Keratinocyte (primary cell): ENCODE measurements around the gene BORCS6. TPM values are rescaled to one million over a fixed set of nuclear protein-coding genes. Genes with fewer than 3 reads are reported as not detected.

Experiments used
- DNase-seq: peaks from one replicate; pipeline ENCODE4 v3.0.0-alpha.2; 2011; ENCODE audit warnings: low read depth, missing footprints, low spot score
- FAIRE-seq: peaks from 2 replicates; lab custom pipeline; 2011; peaks lifted over from hg19 to GRCh38; lab: Jason Lieb, UNC
- H2AFZ ChIP-seq: 2 replicates; pipeline ENCODE4 v1.6.0; 2012; ENCODE audit warnings: low read length, control low read depth, inconsistent platforms; ENCODE audit not compliant: control insufficient read depth
- H3K27ac ChIP-seq: 2 replicates; pipeline ENCODE4 v1.5.1; 2011; ENCODE audit warnings: low read length; ENCODE audit not compliant: control insufficient read depth, insufficient read depth
- H3K27me3 ChIP-seq: 3 replicates; pipeline ENCODE4 v1.6.0; 2011; ENCODE audit warnings: low read length; ENCODE audit not compliant: control insufficient read depth, insufficient read depth; ENCODE audit errors: extremely low read depth
- H3K36me3 ChIP-seq, 2 experiments: 2 replicates in 1 of 2; 3 replicates in 1 of 2; pipeline ENCODE4 v1.5.1; 2011; ENCODE audit warnings: low read length in 2 of 2, mild to moderate bottlenecking in 1 of 2; ENCODE audit not compliant: control insufficient read depth in 2 of 2, insufficient read depth in 2 of 2; ENCODE audit errors: extremely low read depth in 1 of 2
- H3K4me1 ChIP-seq: 3 replicates; pipeline ENCODE4 v1.5.1; 2011; ENCODE audit warnings: low read length; ENCODE audit not compliant: control insufficient read depth, insufficient read depth; ENCODE audit errors: extremely low read depth
- H3K4me2 ChIP-seq: 3 replicates; pipeline ENCODE4 v1.6.0; 2011; ENCODE audit warnings: low read depth, low read length; ENCODE audit not compliant: control insufficient read depth, insufficient read depth; ENCODE audit errors: extremely low read depth
- H3K4me3 ChIP-seq, 3 experiments: fragments of 200-600 bp in 1 of 3; sonication (generic) in 1 of 3; 2 replicates in 2 of 3; 3 replicates in 1 of 3; pipeline ENCODE4 v1.5.1; 2011 to 2016; ENCODE audit warnings: low read length in 3 of 3, mild to moderate bottlenecking in 3 of 3, control low read depth in 2 of 3, inconsistent platforms in 1 of 3, low read depth in 1 of 3, mixed read lengths in 1 of 3, mixed run types in 1 of 3, moderate library complexity in 1 of 3; ENCODE audit not compliant: control insufficient read depth in 2 of 3, insufficient read depth in 2 of 3; ENCODE audit errors: extremely low read depth in 1 of 3
- H3K79me2 ChIP-seq: 2 replicates; pipeline ENCODE4 v1.6.0; 2012; ENCODE audit warnings: low read length; ENCODE audit not compliant: control insufficient read depth, insufficient read depth
- H3K9ac ChIP-seq: 3 replicates; pipeline ENCODE4 v1.6.0; 2011; ENCODE audit warnings: low read length; ENCODE audit not compliant: control insufficient read depth, insufficient read depth; ENCODE audit errors: extremely low read depth
- H3K9me1 ChIP-seq: 3 replicates; pipeline ENCODE4 v1.6.0; 2011; ENCODE audit warnings: low read length; ENCODE audit not compliant: control insufficient read depth, insufficient read depth; ENCODE audit errors: extremely low read depth
- H3K9me3 ChIP-seq: 2 replicates; pipeline ENCODE4 v1.5.1; 2012; ENCODE audit warnings: low read depth, low read length; ENCODE audit not compliant: control insufficient read depth
- H4K20me1 ChIP-seq: 3 replicates; pipeline ENCODE4 v1.6.0; 2011; ENCODE audit warnings: low read length; ENCODE audit not compliant: control insufficient read depth, insufficient read depth; ENCODE audit errors: extremely low read depth
- CTCF ChIP-seq, 3 experiments: IDR thresholded peaks in 1 of 3; conservative IDR thresholded peaks in 1 of 3; optimal IDR thresholded peaks in 1 of 3; 2 replicates in 2 of 3; 3 replicates in 1 of 3; pipeline versions ENCODE3 to v1.5.1; 2011; ENCODE audit warnings: low read length in 3 of 3, mild to moderate bottlenecking in 3 of 3, moderate library complexity in 2 of 3, control low read depth in 1 of 3, inconsistent platforms in 1 of 3; ENCODE audit not compliant: insufficient read depth in 2 of 3; ENCODE audit errors: extremely low read depth in 1 of 3
- EZH2 ChIP-seq: IDR thresholded peaks from one replicate; pipeline ENCODE4 v1.6.1; 2012; ENCODE audit warnings: inconsistent platforms, mild to moderate bottlenecking, low read length, moderate library complexity
- dilution Hi-C: fragments of 300-500 bp; cut with MboI; formaldehyde crosslinking; loops from one replicate; pipeline ENCODE4 v1.7.0; 2020; ENCODE audit warnings: low sequenced_read_pairs; ENCODE audit not compliant: extremely low pct_ligation_motif_present
- polyA plus RNA-seq, 5 experiments: library from polyadenylated mRNA; depleted of rRNA in 3 of 5; stranded (reverse) in 3 of 5; stranded (forward) in 1 of 5; unstranded in 1 of 5; fragments of >200 nt; gene quantifications; 1 replicate in 1 of 5; 2 replicates in 3 of 5; 3 replicates in 1 of 5; pipeline versions ENCODE4 v1.2.1 to v1.2.3, GENCODE V29; 2011 to 2012; ENCODE audit warnings: missing spikeins in 2 of 5, low read depth in 1 of 5, low replicate concordance in 1 of 5

The BORCS6 gene
- polyA plus RNA-seq, 1 donor (not counting 4 experiments of a cell fraction or from before 2014, with no cell fraction given), result 4.2 TPM

- H2AFZ ChIP-seq, result no peak overlapping the region
- H3K4me3 ChIP-seq, result no peak overlapping the region
- H3K79me2 ChIP-seq, result peaks cover 35% of the 10 kb centered on the region
- DNase-seq, result no peak
- no peak for TF ChIP-seq EZH2
- TF ChIP-seq CTCF (optimal IDR thresholded peaks at IDR 0.05 in 1 of 3, IDR thresholded peaks at IDR 0.05 in 1 of 3, conservative IDR thresholded peaks at IDR 0.05 in 1 of 3; ENCODE audit: extremely low read depth in 1 of 3, insufficient read depth in 2 of 3, low read length in 3 of 3), result no peak
- no peak overlapping the region for H3K4me2 ChIP-seq
- peaks cover 56 to 73% of the 10 kb centered on the region in 2 experiments for H3K36me3 ChIP-seq
- FAIRE-seq, result no peak
- no peaks in the 10 kb centered on the region for H3K27me3 ChIP-seq
- peaks cover 20% of the 10 kb centered on the region for H4K20me1 ChIP-seq
- no peaks in the 10 kb centered on the region for H3K9me3 ChIP-seq
- no peak overlapping the region for H3K27ac ChIP-seq
- no peak overlapping the region for H3K9ac ChIP-seq
- H3K9me1 ChIP-seq, result peaks cover 11% of the 10 kb centered on the region
- H3K4me1 ChIP-seq, result peaks cover 28% of the 10 kb centered on the region
- dilution Hi-C loops, result no loop called here
These were observed 41.4 kb downstream of the BORCS6 start for GRCh38 chr17:8148560-8148959.

- Histone ChIP-seq H3K36me3 (peaks cover 56 to 70% of the 10 kb centered on the region in 2 experiments), H3K9me3 (no peaks in the 10 kb centered on the region), H4K20me1 (peaks cover 20% of the 10 kb centered on the region), H3K79me2 (peaks cover 32% of the 10 kb centered on the region), H3K9ac (no peak overlapping the region), H3K4me1 (peaks cover 21% of the 10 kb centered on the region), H3K27me3 (no peaks in the 10 kb centered on the region), H3K4me2 (no peak overlapping the region), H2AFZ (no peak overlapping the region), H3K9me1 (peaks cover 5% of the 10 kb centered on the region), H3K27ac (no peak overlapping the region), H3K4me3 (no peak overlapping the region)
- no peak for TF ChIP-seq EZH2
- no peak for TF ChIP-seq CTCF (optimal IDR thresholded peaks at IDR 0.05 in 1 of 3, IDR thresholded peaks at IDR 0.05 in 1 of 3, conservative IDR thresholded peaks at IDR 0.05 in 1 of 3; ENCODE audit: extremely low read depth in 1 of 3, insufficient read depth in 2 of 3, low read length in 3 of 3)
- FAIRE-seq (no peak), DNase-seq (no peak)
- dilution Hi-C loops, result no loop called here
These were observed 42.1 kb downstream of the BORCS6 start for GRCh38 chr17:8147805-8148404.
